Smooth muscle cell (in vitro differentiated cells): Measurements from ENCODE around the gene PRKCB. TPM values are rescaled to one million over a fixed set of nuclear protein-coding genes. Genes with fewer than 3 reads are reported as not detected.
"Not testable (repeated sequence)": the region's sequence is repeated elsewhere in the genome, so short reads cannot be mapped to it uniquely, and the experiment has no call there.

Source experiments
- DNase-seq: peaks from one replicate; lab custom pipeline; 2025; ENCODE audit not compliant: unreplicated experiment; lab: John Stamatoyannopoulos, UW
- H2AFZ ChIP-seq: fragments of 200-600 bp; sonication (generic); 2 replicates; pipeline ENCODE4 v1.6.0; 2016; ENCODE audit warnings: antibody characterized with exemption, low read depth, mild to moderate bottlenecking
- H3F3A ChIP-seq: fragments of 200-600 bp; sonication (generic); 2 replicates; pipeline ENCODE4 v1.6.0; 2017; ENCODE audit warnings: antibody characterized with exemption, low read depth
- H3K27ac ChIP-seq: fragments of 200-600 bp; sonication (generic); 2 replicates; pipeline ENCODE4 v1.5.1; 2016; ENCODE audit warnings: low read depth, mild to moderate bottlenecking
- H3K27me3 ChIP-seq: fragments of 200-600 bp; sonication (generic); 2 replicates; pipeline ENCODE4 v1.6.1; 2016; ENCODE audit warnings: low read depth, mild to moderate bottlenecking
- H3K36me3 ChIP-seq: fragments of 200-600 bp; sonication (generic); 2 replicates; pipeline ENCODE4 v1.5.1; 2016; ENCODE audit warnings: low read depth
- H3K4me1 ChIP-seq: fragments of 200-600 bp; sonication (generic); 2 replicates; pipeline ENCODE4 v1.5.1; 2016; ENCODE audit warnings: low read depth
- H3K4me2 ChIP-seq: fragments of 200-600 bp; sonication (generic); 2 replicates; pipeline ENCODE4 v1.6.0; 2016; ENCODE audit warnings: mild to moderate bottlenecking
- H3K4me3 ChIP-seq: fragments of 200-600 bp; sonication (generic); 2 replicates; pipeline ENCODE4 v1.5.1; 2016; ENCODE audit warnings: mild to moderate bottlenecking
- H3K79me2 ChIP-seq: fragments of 200-600 bp; sonication (generic); 2 replicates; pipeline ENCODE4 v1.6.0; 2016; ENCODE audit warnings: low read depth, mild to moderate bottlenecking
- H3K9ac ChIP-seq: fragments of 200-600 bp; sonication (generic); 2 replicates; pipeline ENCODE4 v1.6.0; 2016; ENCODE audit warnings: low read depth
- H3K9me3 ChIP-seq: fragments of 200-600 bp; sonication (generic); replicated peaks from 2 replicates; pipeline ENCODE4 v1.5.1; 2016; ENCODE audit warnings: low read depth
- H4K20me1 ChIP-seq: fragments of 200-600 bp; sonication (generic); 2 replicates; pipeline ENCODE4 v1.6.0; 2016; ENCODE audit warnings: low read depth
- WGBS: methylation state at CpG from one replicate; pipeline ENCODE4 v1.1.7; 2016; ENCODE audit warnings: low lambda C conversion rate; 5-methylcytosine and 5-hydroxymethylcytosine counted together
- polyA plus RNA-seq: library from polyadenylated mRNA; unstranded; fragments of >200 nt; fragmentation: Nextera tagmentation; extraction: Ambion mirVana; gene quantifications from 2 replicates; pipeline ENCODE4 v1.2.1, GENCODE V29; 2016
- total RNA-seq: library from RNA; depleted of rRNA; stranded (reverse); fragments of >200 nt; gene quantifications from 2 replicates; pipeline ENCODE4 v1.2.3, GENCODE V29; 2014
- TF ChIP-seq, protein P1 (sequence below): fragments of 200-600 bp; sonication (generic); IDR thresholded peaks from 2 replicates; pipeline ENCODE4 v1.5.1; 2017; ENCODE audit warnings: borderline replicate concordance, mild to moderate bottlenecking, antibody characterized with exemption; ENCODE audit not compliant: insufficient read depth, poor library complexity, severe bottlenecking

PRKCB gene
- total and polyA plus RNA-seq, 2 experiments from 2014 or later, result 0.36 TPM; not detected in 1

DNA sequence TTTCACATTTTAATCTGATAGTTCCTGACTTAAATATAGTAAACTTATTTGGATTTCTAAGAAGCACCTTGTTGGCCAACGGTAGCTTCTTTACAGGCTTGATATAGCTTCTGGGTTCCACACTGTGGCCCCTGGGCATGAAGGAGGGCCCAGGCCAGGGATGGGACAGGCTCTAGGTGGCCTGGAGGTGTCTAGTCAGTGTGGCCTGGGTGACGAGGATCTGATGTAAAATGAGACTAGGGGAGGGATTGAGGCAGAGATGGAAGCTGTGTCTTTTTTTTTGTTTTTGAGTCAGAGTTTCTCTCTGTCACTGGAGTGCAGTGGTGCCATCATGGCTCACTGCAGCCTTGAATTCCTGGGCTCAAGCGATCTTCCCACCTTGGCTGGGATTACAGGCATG is 187.0 kb downstream of the PRKCB start:
- Histone ChIP-seq H3K4me2 (no peak overlapping the region), H2AFZ (no peak overlapping the region), H3K4me3 (no peak overlapping the region), H3K9me3 (no peaks in the 10 kb centered on the region), H3K27ac (no peak overlapping the region), H3K4me1 (no peaks in the 10 kb centered on the region), H3K36me3 (no peaks in the 10 kb centered on the region), H3K79me2 (no peaks in the 10 kb centered on the region), H4K20me1 (no peaks in the 10 kb centered on the region), H3F3A (no peaks in the 10 kb centered on the region), H3K27me3 (peaks cover 29% of the 10 kb centered on the region), H3K9ac (no peak overlapping the region)
- WGBS, result 86% methylated on average over 3 of the region's 3 CpGs
- DNase-seq, result no peak
- TF ChIP-seq, protein P1, sequence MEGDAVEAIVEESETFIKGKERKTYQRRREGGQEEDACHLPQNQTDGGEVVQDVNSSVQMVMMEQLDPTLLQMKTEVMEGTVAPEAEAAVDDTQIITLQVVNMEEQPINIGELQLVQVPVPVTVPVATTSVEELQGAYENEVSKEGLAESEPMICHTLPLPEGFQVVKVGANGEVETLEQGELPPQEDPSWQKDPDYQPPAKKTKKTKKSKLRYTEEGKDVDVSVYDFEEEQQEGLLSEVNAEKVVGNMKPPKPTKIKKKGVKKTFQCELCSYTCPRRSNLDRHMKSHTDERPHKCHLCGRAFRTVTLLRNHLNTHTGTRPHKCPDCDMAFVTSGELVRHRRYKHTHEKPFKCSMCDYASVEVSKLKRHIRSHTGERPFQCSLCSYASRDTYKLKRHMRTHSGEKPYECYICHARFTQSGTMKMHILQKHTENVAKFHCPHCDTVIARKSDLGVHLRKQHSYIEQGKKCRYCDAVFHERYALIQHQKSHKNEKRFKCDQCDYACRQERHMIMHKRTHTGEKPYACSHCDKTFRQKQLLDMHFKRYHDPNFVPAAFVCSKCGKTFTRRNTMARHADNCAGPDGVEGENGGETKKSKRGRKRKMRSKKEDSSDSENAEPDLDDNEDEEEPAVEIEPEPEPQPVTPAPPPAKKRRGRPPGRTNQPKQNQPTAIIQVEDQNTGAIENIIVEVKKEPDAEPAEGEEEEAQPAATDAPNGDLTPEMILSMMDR, result no peak

DNA sequence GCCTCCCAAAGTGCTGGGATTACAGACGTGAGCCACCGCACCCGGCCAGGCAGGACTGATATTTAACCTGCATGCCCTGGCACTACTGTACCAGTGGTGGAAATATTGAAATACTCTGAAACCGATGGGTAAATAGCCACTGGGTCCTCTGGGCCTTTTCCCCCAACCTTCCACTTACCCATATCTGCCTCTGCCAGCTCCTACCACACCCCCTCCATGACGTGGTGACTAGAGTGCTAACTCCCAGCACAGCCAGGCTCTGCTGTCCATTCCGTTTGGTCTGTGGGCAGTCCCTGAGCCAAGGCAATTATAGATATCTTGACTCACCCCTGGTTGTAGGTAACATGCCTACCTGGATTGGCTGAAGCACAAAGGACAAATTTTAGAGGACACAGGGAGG is 187.8 kb downstream of the PRKCB start:
- no peak for DNase-seq
- Histone ChIP-seq H3F3A (no peaks in the 10 kb centered on the region), H3K4me1 (no peaks in the 10 kb centered on the region), H3K79me2 (no peaks in the 10 kb centered on the region), H3K9ac (no peak overlapping the region), H3K27me3 (peaks cover 29% of the 10 kb centered on the region), H2AFZ (no peak overlapping the region), H3K4me3 (no peak overlapping the region), H3K36me3 (no peaks in the 10 kb centered on the region), H3K9me3 (no peaks in the 10 kb centered on the region), H4K20me1 (no peaks in the 10 kb centered on the region), H3K4me2 (no peak overlapping the region), H3K27ac (no peak overlapping the region)
- WGBS, result 77% methylated on average over 6 of the region's 6 CpGs
- TF ChIP-seq, protein P1, result no peak

DNA sequence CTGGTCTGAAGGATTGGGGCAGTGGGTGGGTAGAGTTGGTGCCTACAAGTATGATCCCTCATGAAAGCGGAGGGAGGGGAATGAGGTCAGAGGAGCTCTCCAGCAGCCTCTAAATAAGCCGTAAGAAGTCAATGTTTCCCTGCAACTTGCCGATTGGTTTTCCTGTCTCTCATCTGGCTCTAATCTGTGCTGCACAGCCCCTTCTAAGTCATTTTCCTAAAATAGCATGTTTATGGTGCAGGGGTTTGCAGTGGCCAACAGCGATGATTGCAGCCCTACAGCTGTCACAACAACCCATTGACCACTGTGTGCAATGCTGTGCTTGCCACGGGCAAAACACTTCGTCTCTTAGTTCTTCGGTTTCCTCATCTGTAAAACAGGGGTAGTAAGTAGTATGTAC is 189.2 kb downstream of the PRKCB start:
- Histone ChIP-seq H3K4me1 (no peaks in the 10 kb centered on the region), H3K27ac (no peak overlapping the region), H3K4me3 (no peak overlapping the region), H3K4me2 (no peak overlapping the region), H3K36me3 (no peaks in the 10 kb centered on the region), H3K9me3 (no peaks in the 10 kb centered on the region), H3K27me3 (peaks cover 32% of the 10 kb centered on the region), H2AFZ (no peak overlapping the region), H4K20me1 (no peaks in the 10 kb centered on the region), H3K9ac (no peak overlapping the region), H3F3A (no peaks in the 10 kb centered on the region), H3K79me2 (no peaks in the 10 kb centered on the region)
- no peak for DNase-seq
- TF ChIP-seq, protein P1, result no peak
- 67% methylated on average over 7 of the region's 7 CpGs for WGBS

DNA sequence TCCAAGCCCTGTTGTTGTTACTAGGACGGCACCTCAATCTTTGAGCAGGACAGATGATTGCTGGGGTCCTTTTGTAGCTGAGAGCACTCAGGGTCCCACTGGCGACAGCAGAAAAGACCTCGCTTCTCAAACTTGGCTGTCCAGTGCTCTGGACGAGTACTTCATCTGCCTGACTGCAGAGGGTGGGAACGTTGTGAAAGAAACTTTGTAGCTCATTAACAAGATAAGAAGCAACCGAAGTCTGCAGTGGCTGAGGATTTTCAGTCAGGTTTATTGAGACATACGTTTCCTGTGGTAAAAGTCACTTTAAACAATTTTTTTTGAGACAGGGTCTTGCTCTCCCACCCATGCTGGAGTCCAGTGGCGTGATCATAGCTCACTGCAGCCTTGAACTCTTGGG is 191.7 kb downstream of the PRKCB start:
- no peak overlapping the region for H3K4me2 ChIP-seq
- WGBS, result 69% methylated on average over 8 of the region's 8 CpGs
- H3K27me3 ChIP-seq, result peaks cover 42% of the 10 kb centered on the region
- no peak overlapping the region for H3K9ac ChIP-seq
- H3K36me3 ChIP-seq, result no peaks in the 10 kb centered on the region
- H3K4me1 ChIP-seq, result no peaks in the 10 kb centered on the region
- H3K79me2 ChIP-seq, result no peaks in the 10 kb centered on the region
- TF ChIP-seq, protein P1, result no peak
- H3F3A ChIP-seq, result no peaks in the 10 kb centered on the region
- H2AFZ ChIP-seq, result no peak overlapping the region
- H3K4me3 ChIP-seq, result no peak overlapping the region
- no peaks in the 10 kb centered on the region for H3K9me3 ChIP-seq
- no peak for DNase-seq
- no peaks in the 10 kb centered on the region for H4K20me1 ChIP-seq
- no peak overlapping the region for H3K27ac ChIP-seq

DNA sequence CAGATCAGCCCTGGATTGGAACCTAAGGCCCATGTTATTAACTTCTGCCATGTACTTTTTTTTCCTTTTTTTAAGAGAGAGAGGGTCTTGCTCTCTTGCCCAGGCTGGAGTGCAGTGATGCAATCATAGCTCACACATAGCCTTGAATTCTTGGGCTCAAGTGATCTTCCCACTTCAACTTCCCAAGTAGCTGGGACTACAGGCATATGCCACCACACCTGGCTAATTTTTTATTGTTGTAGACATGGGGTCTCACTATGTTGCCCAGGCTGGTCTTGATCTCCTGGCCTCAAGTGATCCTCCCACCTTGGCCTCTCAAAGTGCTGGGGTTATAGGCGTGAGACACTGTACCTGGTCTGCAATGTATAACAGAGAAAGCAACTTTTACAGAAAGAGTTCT is 194.1 kb downstream of the PRKCB start:
- H3K4me1 ChIP-seq, H3K9ac ChIP-seq, H3K4me3 ChIP-seq, H2AFZ ChIP-seq, H3K27ac ChIP-seq, H3F3A ChIP-seq, H3K36me3 ChIP-seq, H3K9me3 ChIP-seq, H3K4me2 ChIP-seq, H3K79me2 ChIP-seq, DNase-seq, H4K20me1 ChIP-seq: not testable (repeated sequence)
- H3K27me3 ChIP-seq, result peaks cover 31% of the 10 kb centered on the region
- 81% methylated on average over 1 of the region's 1 CpG for WGBS
